Neutrophil (primary cell): ENCODE data around the gene LYVE1.
"Not testable (repeated sequence)": the region's sequence is repeated elsewhere in the genome, so short reads cannot be mapped to it uniquely, and the experiment has no call there.

Experiments used
- H3K27ac ChIP-seq: fragments of 200-600 bp; sonication (generic); 2 replicates; pipeline ENCODE4 v1.5.1; 2016; ENCODE audit warnings: mild to moderate bottlenecking, moderate library complexity
- H3K27me3 ChIP-seq: fragments of 200-600 bp; sonication (generic); 2 replicates; pipeline ENCODE4 v1.6.0; 2016; ENCODE audit warnings: mild to moderate bottlenecking
- H3K36me3 ChIP-seq: fragments of 200-600 bp; sonication (generic); 2 replicates; pipeline ENCODE4 v1.5.1; 2017
- H3K4me1 ChIP-seq, 2 experiments: fragments of 200-600 bp in 1 of 2; sonication (generic) in 1 of 2; 1 replicate in 1 of 2; 2 replicates in 1 of 2; pipeline versions ENCODE4 v1.5.1 to v1.6.1; 2013 to 2016; ENCODE audit warnings: low read depth in 1 of 2, low read length in 1 of 2, mild to moderate bottlenecking in 1 of 2, moderate library complexity in 1 of 2; ENCODE audit not compliant: control insufficient read depth in 1 of 2, insufficient read depth in 1 of 2
- H3K4me3 ChIP-seq, 2 experiments: fragments of 200-600 bp in 1 of 2; sonication (generic) in 1 of 2; 1 replicate in 1 of 2; 2 replicates in 1 of 2; pipeline ENCODE4 v1.5.1; 2013 to 2016; ENCODE audit warnings: low read depth in 1 of 2, low read length in 1 of 2, mild to moderate bottlenecking in 1 of 2, moderate library complexity in 1 of 2
- H3K9me3 ChIP-seq: fragments of 200-600 bp; sonication (generic); 2 replicates; pipeline ENCODE4 v1.5.1; 2016
- CTCF ChIP-seq: fragments of 200-600 bp; sonication (generic); IDR thresholded peaks from 2 replicates; pipeline ENCODE4 v1.5.1; 2016; ENCODE audit warnings: antibody characterized with exemption

Gene LYVE1

DNA sequence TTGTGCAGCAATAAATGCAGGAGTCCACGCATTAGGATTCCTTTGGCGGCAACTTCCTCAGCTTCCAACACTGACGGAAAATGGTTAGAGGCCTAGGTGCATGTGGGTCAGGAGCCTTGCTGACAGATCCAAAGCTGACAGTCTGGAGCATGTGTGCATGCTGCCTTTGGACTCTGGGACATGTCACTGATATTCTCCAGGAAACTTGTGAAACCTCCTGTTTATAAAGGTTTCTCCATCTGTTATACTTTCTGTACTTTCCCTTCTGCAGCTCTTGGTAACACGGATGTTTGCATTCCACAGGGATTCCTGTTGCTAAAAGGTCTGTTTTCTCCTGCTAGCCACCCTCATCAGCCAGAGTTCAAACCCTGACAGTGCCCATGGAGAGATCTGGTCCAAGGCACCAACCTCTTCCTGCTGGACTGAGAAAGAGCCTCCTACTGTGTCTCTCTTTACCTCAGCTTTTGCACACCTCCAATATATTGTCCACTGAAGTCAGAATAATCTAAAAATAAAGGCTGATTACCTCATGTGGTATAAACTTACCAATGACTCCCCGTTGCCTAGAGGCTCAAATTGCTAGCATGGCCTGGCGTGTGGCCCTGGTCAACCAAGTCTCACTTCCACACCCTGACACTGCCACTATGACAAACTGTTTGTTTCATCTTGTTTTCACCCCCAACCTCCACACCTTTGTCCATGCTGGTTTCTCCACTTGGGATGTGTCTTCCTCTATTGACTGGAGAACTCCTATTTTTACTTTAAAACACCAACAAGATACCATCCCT is 31.1 kb upstream of the LYVE1 start:
- peak overlapping the region; percentile 98 for H3K27ac ChIP-seq
- no peaks in the 10 kb centered on the region for H3K9me3 ChIP-seq
- peak overlapping the region; percentile 54 to 60 for H3K4me3 ChIP-seq
- H3K36me3 ChIP-seq = peaks cover 21% of the 10 kb centered on the region
- no peak for TF ChIP-seq CTCF
- H3K27me3 ChIP-seq = no peaks in the 10 kb centered on the region
- peaks cover 81 to 85% of the 10 kb centered on the region in 2 experiments for H3K4me1 ChIP-seq

DNA sequence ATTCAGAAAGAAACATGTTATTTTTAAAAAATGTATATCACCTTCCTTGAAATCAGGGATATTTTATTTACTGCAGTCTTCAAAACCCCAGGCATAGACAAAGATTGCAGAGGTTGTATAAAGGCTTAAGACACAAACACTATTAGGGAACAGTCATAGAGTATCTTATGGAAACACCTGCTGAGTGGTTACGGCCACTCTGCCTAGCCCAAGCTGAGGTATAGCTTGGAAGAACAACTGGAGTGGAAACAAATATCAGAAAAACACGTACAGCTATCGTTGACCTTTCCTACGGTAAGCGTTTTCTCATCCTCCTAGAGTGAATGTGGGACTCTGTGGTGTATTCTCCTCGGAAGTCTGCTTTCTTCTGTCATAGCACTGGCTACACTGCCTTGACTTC is 30.4 kb upstream of the LYVE1 start:
- TF ChIP-seq CTCF = no peak
- Histone ChIP-seq H3K36me3 (peaks cover 24% of the 10 kb centered on the region), H3K4me1 (peaks cover 73 to 78% of the 10 kb centered on the region in 2 experiments), H3K9me3 (no peaks in the 10 kb centered on the region), H3K27me3 (no peaks in the 10 kb centered on the region), H3K4me3 (peak overlapping the region; percentile 54 to 60), H3K27ac (peak overlapping the region; percentile 98)

DNA sequence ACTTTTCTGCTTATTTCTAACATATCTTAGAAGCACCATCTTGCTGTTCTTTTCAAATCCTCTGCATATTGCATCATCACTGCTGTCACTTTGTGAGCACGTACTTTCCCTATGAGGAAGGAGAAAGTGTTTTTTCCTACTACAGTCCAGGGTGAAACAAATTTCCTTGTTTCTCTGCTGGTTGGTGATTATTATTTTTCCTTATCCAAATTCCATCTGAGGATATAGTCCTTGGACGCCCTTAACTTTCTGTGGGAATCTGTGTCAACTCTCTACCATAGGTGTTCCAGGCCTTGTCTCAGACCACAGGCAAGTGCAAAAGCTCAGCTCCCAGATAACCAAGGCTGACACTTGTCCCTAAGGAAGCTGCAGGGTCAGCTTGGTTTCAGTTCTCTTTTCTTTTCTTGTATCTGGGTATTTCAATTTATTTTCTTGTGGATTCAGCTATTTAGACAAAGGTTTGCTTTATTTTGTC is 29.4 kb upstream of the LYVE1 start:
- Histone ChIP-seq H3K36me3 (peaks cover 26% of the 10 kb centered on the region), H3K4me1 (peaks cover 71 to 72% of the 10 kb centered on the region in 2 experiments), H3K27me3 (no peaks in the 10 kb centered on the region), H3K4me3 (peak overlapping the region in 1 of 2 experiments; percentile 19), H3K27ac (peak overlapping the region; percentile 98), H3K9me3 (no peaks in the 10 kb centered on the region)
- TF ChIP-seq CTCF = no peak

DNA sequence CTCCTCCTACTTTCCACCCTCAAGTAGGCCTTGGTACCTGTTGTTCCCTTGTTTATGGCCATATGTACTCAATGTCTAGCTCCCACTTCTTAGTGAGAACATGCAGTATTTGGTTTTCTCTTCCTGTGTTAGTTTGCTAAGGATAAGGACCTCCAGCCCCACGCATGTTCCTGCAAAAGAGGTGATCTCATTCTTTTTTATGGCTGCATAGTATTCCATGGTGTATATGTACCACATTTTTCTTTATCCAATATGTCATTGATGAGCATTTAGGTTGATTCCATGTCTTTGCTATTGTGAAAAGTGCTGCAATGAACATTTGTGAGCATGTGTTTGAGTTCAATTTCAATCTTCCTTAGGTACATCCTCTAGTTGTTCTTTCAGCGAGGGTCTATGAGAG is 27.4 kb upstream of the LYVE1 start:
- peaks cover 71 to 72% of the 10 kb centered on the region in 2 experiments for H3K4me1 ChIP-seq
- H3K27me3 ChIP-seq, H3K9me3 ChIP-seq, H3K4me3 ChIP-seq: not testable (repeated sequence)
- H3K36me3 ChIP-seq = peaks cover 28% of the 10 kb centered on the region
- peak overlapping the region; percentile 98 for H3K27ac ChIP-seq

GRCh38 chr11:10594407-10594806 is 25.9 kb upstream of the LYVE1 start:
- no peak overlapping the region for H3K27ac ChIP-seq
- no peaks in the 10 kb centered on the region for H3K9me3 ChIP-seq
- TF ChIP-seq CTCF = no peak
- no peaks in the 10 kb centered on the region for H3K27me3 ChIP-seq
- H3K4me3 ChIP-seq = no peak overlapping the region
- peaks cover 61 to 70% of the 10 kb centered on the region in 2 experiments for H3K4me1 ChIP-seq
- peaks cover 42% of the 10 kb centered on the region for H3K36me3 ChIP-seq

DNA sequence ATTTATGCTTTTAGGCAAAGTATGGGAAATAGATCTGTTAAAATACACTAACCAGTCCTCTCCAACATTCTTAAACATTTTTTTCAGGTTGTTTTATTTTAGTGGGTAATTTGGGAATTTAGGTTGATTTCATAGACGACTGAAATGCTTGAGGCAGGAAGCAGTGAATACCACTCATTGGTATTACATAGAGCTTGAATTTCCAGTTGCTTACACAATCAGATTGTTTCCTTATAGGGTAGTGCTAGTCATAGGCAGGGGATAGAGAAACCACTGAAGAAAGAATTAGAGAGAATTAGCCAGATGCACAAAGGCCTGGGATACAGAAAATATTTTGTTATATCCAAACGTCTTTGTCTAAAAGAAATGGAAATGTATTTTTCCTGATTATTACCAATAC is 23.9 kb upstream of the LYVE1 start:
- Histone ChIP-seq H3K27ac (peak overlapping the region; percentile 55), H3K4me1 (peaks cover 40 to 53% of the 10 kb centered on the region in 2 experiments), H3K27me3 (no peaks in the 10 kb centered on the region), H3K36me3 (peaks cover 47% of the 10 kb centered on the region), H3K4me3 (no peak overlapping the region), H3K9me3 (no peaks in the 10 kb centered on the region)
- no peak for TF ChIP-seq CTCF
